SK-N-SH (cell line): ENCODE data around the gene PTPRJ. TPM values are rescaled to one million over a fixed set of nuclear protein-coding genes. Genes with fewer than 3 reads are reported as not detected.

ENCODE experiments used
- CTCF ChIA-PET: fragments of 300-600, 350-600 bp; formaldehyde crosslinking; extraction: SDS; loops from one replicate; lab custom pipeline; 2021; lab: Yijun Ruan, JAX
- POLR2A ChIA-PET: fragments of 350-600 bp; sonication (Branson Sonifier 250); formaldehyde crosslinking; extraction: SDS; loops from one replicate; lab custom pipeline; 2020; ENCODE audit warnings: antibody characterized with exemption, inconsistent platforms; lab: Yijun Ruan, JAX
- DNase-seq: peaks from one replicate; pipeline ENCODE4 v3.0.0; 2012
- H2AFZ ChIP-seq: fragments of 200-600 bp; sonication (generic); 2 replicates; pipeline ENCODE4 v1.8.1; 2016; ENCODE audit warnings: antibody characterized with exemption, mild to moderate bottlenecking, low read depth
- H3F3A ChIP-seq: fragments of 200-600 bp; sonication (generic); replicated peaks from 2 replicates; pipeline ENCODE3; 2016; ENCODE audit warnings: antibody characterized with exemption, mild to moderate bottlenecking; ENCODE audit not compliant: insufficient read depth
- H3K27ac ChIP-seq, 2 experiments: fragments of 200-500 bp in 1 of 2; fragments of 200-600 bp in 1 of 2; sonication (Bioruptor generic) in 1 of 2; sonication (generic), shearing (Covaris generic) in 1 of 2; 2 replicates each; pipeline versions ENCODE4 v1.5.1 to v1.6.1; 2014 to 2016; ENCODE audit warnings: low read depth in 2 of 2, inconsistent platforms in 1 of 2, low read length in 1 of 2, mild to moderate bottlenecking in 1 of 2, mixed read lengths in 1 of 2
- H3K27me3 ChIP-seq: fragments of 200-600 bp; sonication (generic), shearing (Covaris generic); 2 replicates; pipeline ENCODE4 v1.6.1; 2016; ENCODE audit warnings: mixed run types; ENCODE audit not compliant: insufficient read depth
- H3K36me3 ChIP-seq, 2 experiments: fragments of 200-500 bp in 1 of 2; fragments of 200-600 bp in 1 of 2; sonication (Bioruptor generic) in 1 of 2; sonication (generic) in 1 of 2; replicated peaks in 1 of 2; 2 replicates each; pipeline versions ENCODE3 to v1.5.1; 2014 to 2016; ENCODE audit warnings: low read length in 1 of 2, mild to moderate bottlenecking in 1 of 2; ENCODE audit not compliant: insufficient read depth in 2 of 2, control insufficient read depth in 1 of 2
- H3K4me1 ChIP-seq, 2 experiments: fragments of 200-500 bp in 1 of 2; fragments of 200-600 bp in 1 of 2; sonication (Bioruptor generic) in 1 of 2; sonication (generic), shearing (Covaris generic) in 1 of 2; 2 replicates each; pipeline versions ENCODE4 v1.5.1 to v1.6.1; 2014 to 2016; ENCODE audit warnings: low read depth in 1 of 2, low read length in 1 of 2, mixed run types in 1 of 2; ENCODE audit not compliant: insufficient read depth in 2 of 2, control insufficient read depth in 1 of 2
- H3K4me2 ChIP-seq: fragments of 200-600 bp; sonication (generic), shearing (Covaris generic); 2 replicates; pipeline ENCODE4 v1.6.1; 2017; ENCODE audit warnings: mixed run types
- H3K4me3 ChIP-seq, 2 experiments: fragments of 200-500 bp in 1 of 2; fragments of 200-600 bp in 1 of 2; sonication (Bioruptor generic) in 1 of 2; sonication (generic), shearing (Covaris generic) in 1 of 2; 2 replicates each; pipeline versions ENCODE4 v1.5.1 to v1.8.1; 2014 to 2016; ENCODE audit warnings: low read depth in 2 of 2, inconsistent platforms in 1 of 2, low read length in 1 of 2, mild to moderate bottlenecking in 1 of 2, mixed read lengths in 1 of 2, moderate library complexity in 1 of 2
- H3K79me2 ChIP-seq: fragments of 200-600 bp; sonication (generic); 2 replicates; pipeline ENCODE4 v1.8.1; 2017; ENCODE audit warnings: mild to moderate bottlenecking; ENCODE audit not compliant: insufficient read depth
- H3K9ac ChIP-seq: fragments of 200-600 bp; sonication (generic); 2 replicates; pipeline ENCODE4 v1.6.1; 2017; ENCODE audit warnings: mixed run types
- H3K9me2 ChIP-seq: fragments of 200-600 bp; sonication (generic); 2 replicates; pipeline ENCODE4 v1.6.1; 2017; ENCODE audit warnings: mixed run types
- H3K9me3 ChIP-seq: fragments of 200-600 bp; sonication (generic); 2 replicates; pipeline ENCODE4 v1.6.1; 2017; ENCODE audit warnings: mixed run types, mild to moderate bottlenecking, moderate library complexity
- H4K20me1 ChIP-seq: fragments of 200-600 bp; sonication (generic); 2 replicates; pipeline ENCODE4 v1.6.1; 2017; ENCODE audit warnings: mild to moderate bottlenecking, mixed run types; ENCODE audit not compliant: insufficient read depth
- CTCF ChIP-seq: fragments of 200-600 bp; sonication (generic); IDR thresholded peaks from 2 replicates; pipeline ENCODE4 v1.6.1; 2017; ENCODE audit warnings: antibody characterized with exemption, mild to moderate bottlenecking, moderate library complexity
- ELF1 ChIP-seq: IDR thresholded peaks from 2 replicates; pipeline ENCODE4 v1.4.0; 2012
- EP300 ChIP-seq, 2 experiments: IDR thresholded peaks; 2 replicates each; pipeline versions ENCODE4 v1.4.0 to v1.6.1; 2012; ENCODE audit warnings: borderline replicate concordance in 1 of 2, low read depth in 1 of 2, low read length in 1 of 2
- FOSL2 ChIP-seq: IDR thresholded peaks from 2 replicates; pipeline ENCODE4 v1.4.0; 2012; ENCODE audit warnings: low read depth, mild to moderate bottlenecking, moderate library complexity, borderline replicate concordance
- FOXJ3 ChIP-seq: sonication (generic); formaldehyde crosslinking; IDR thresholded peaks from 2 replicates; pipeline ENCODE4 v1.5.1; 2020; ENCODE audit warnings: mild to moderate bottlenecking, missing genetic modification reagents
- GABPA ChIP-seq: IDR thresholded peaks from 2 replicates; pipeline ENCODE4 v1.4.0; 2012; ENCODE audit warnings: low read depth, mild to moderate bottlenecking
- GATA2 ChIP-seq: sonication (generic); formaldehyde crosslinking; IDR thresholded peaks from 2 replicates; pipeline ENCODE4 v1.5.0; 2020; ENCODE audit warnings: mild to moderate bottlenecking, missing genetic modification reagents
- JUND ChIP-seq: IDR thresholded peaks from 2 replicates; pipeline ENCODE4 v1.4.0; 2012
- MAX ChIP-seq: IDR thresholded peaks from 2 replicates; pipeline ENCODE4 v1.4.0; 2012; ENCODE audit warnings: low read depth
- MEF2A ChIP-seq: IDR thresholded peaks from 2 replicates; pipeline ENCODE4 v1.4.0; 2012; ENCODE audit warnings: low read depth, borderline replicate concordance
- MXI1 ChIP-seq: IDR thresholded peaks from 2 replicates; pipeline ENCODE4 v1.6.1; 2012; ENCODE audit warnings: mild to moderate bottlenecking, low read depth, low read length, improper control_type of control experiment
- PBX3 ChIP-seq: IDR thresholded peaks from 2 replicates; pipeline ENCODE4; 2012
- RFX5 ChIP-seq: IDR thresholded peaks from 2 replicates; pipeline ENCODE4 v1.6.1; 2012; ENCODE audit warnings: mild to moderate bottlenecking, improper control_type of control experiment, low read length
- SMC3 ChIP-seq: IDR thresholded peaks from 2 replicates; pipeline ENCODE4 v1.6.1; 2012; ENCODE audit warnings: low read depth, low read length, improper control_type of control experiment
- TCF12 ChIP-seq: IDR thresholded peaks from 2 replicates; pipeline ENCODE4 v1.4.0; 2012
- YY1 ChIP-seq: IDR thresholded peaks from 2 replicates; pipeline ENCODE4 v1.4.0; 2012; ENCODE audit warnings: low read depth, mild to moderate bottlenecking
- ZBTB33 ChIP-seq: IDR thresholded peaks from 2 replicates; pipeline ENCODE4 v1.4.0; 2012; ENCODE audit warnings: low read depth, borderline replicate concordance
- WGBS: methylation state at CpG from one replicate; pipeline ENCODE4 v1.1.6; 2017; ENCODE audit warnings: low lambda C conversion rate; 5-methylcytosine and 5-hydroxymethylcytosine counted together
- polyA plus RNA-seq, 3 experiments: library from polyadenylated mRNA; depleted of rRNA; stranded (reverse); fragments of >200 nt; gene quantifications; 2 replicates each; pipeline ENCODE4 v1.2.3, GENCODE V29; 2012

The PTPRJ gene
- polyA plus RNA-seq, 1 of the 3 experiments (the other 2 are of a cell fraction) = 4.5 TPM

GRCh38 chr11:48154151-48154550 is 173.8 kb downstream of the PTPRJ start:
- CTCF ChIA-PET = no interaction called here
- H2AFZ ChIP-seq = no peak overlapping the region

More at GRCh38 chr11:48154151-48154550, 173.8 kb downstream of the PTPRJ start:
- POLR2A ChIA-PET = no interaction called here
- no peak overlapping the region for H3K27ac ChIP-seq
- H3K79me2 ChIP-seq = no peaks in the 10 kb centered on the region
- DNase-seq = no peak
- no peaks in the 10 kb centered on the region for H3K27me3 ChIP-seq
- no peak overlapping the region for H3K4me2 ChIP-seq
- no peak overlapping the region for H3K4me3 ChIP-seq
- TF ChIP-seq FOXJ3 (CRISPR knock-in tag) (no peak), YY1 (no peak), PBX3 (no peak), MAX (no peak), MEF2A (no peak), ELF1 (no peak), FOSL2 (no peak), ZBTB33 (no peak), CTCF (no peak), RFX5 (no peak), GABPA (no peak), JUND (no peak), SMC3 (no peak), TCF12 (no peak), GATA2 (CRISPR knock-in tag) (no peak), EP300 (IDR thresholded peaks at IDR 0.05; ENCODE audit: borderline replicate concordance in 1 of 2, low read depth in 1 of 2, low read length in 1 of 2) (no peak), MXI1 (no peak)
- peaks cover 24 to 54% of the 10 kb centered on the region in 2 experiments for H3K36me3 ChIP-seq
- H3K9ac ChIP-seq = no peak overlapping the region
- H4K20me1 ChIP-seq = no peaks in the 10 kb centered on the region
- peaks cover 13% of the 10 kb centered on the region for H3F3A ChIP-seq
- peaks cover 4% of the 10 kb centered on the region for H3K9me3 ChIP-seq
- peaks cover 0 to 4% of the 10 kb centered on the region in 2 experiments; a peak in 1 of 4 replicates for H3K4me1 ChIP-seq
- 87% methylated on average over 3 of the region's 3 CpGs for WGBS
- H3K9me2 ChIP-seq = no peaks in the 10 kb centered on the region
